Epithelial cell of esophagus (primary cell): ENCODE results near the gene TFEB.

ENCODE experiments used
- DNase-seq: peaks from one replicate; pipeline ENCODE4 v3.0.0; 2010; ENCODE audit warnings: low read depth
- H3K4me3 ChIP-seq: 2 replicates; pipeline ENCODE4 v1.5.1; 2011; ENCODE audit warnings: mild to moderate bottlenecking, low read length, control low read depth
- TF ChIP-seq, protein P1 (sequence below): IDR thresholded peaks from 2 replicates; pipeline ENCODE4 v1.5.1; 2011; ENCODE audit warnings: low read depth, mild to moderate bottlenecking, low read length, control low read depth, inconsistent platforms; ENCODE audit not compliant: insufficient read depth; ENCODE audit errors: missing control alignments

The TFEB gene

DNA sequence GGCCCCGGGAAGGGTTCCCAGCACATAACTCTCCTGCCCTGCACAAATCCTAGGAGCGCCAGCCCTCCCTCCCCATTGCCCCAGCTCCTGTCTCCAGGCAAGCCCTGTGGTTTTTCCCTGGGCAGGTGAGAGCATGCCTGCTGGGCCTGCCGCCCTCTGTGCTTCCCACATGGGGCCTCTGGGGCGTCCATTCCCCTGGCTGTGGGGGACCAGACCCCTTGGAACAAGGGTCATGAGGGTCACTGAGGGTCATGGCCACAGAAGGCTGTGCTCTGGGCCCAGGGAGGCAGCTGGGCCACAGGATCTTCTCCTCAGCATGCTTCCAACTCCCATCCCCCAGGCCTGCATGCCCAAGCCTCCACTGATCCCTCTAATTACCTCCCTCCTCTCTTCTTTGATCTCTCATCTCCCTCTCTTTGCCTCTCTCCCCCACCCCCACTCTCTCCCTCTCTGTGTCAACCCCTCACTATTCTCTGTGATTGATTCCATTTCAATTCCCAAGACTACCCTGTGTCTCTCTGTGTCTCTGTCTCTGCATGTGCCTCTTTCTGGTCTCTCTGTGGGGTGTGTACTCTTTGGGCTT is 91.0 kb downstream of the TFEB start:
- TF ChIP-seq, protein P1, sequence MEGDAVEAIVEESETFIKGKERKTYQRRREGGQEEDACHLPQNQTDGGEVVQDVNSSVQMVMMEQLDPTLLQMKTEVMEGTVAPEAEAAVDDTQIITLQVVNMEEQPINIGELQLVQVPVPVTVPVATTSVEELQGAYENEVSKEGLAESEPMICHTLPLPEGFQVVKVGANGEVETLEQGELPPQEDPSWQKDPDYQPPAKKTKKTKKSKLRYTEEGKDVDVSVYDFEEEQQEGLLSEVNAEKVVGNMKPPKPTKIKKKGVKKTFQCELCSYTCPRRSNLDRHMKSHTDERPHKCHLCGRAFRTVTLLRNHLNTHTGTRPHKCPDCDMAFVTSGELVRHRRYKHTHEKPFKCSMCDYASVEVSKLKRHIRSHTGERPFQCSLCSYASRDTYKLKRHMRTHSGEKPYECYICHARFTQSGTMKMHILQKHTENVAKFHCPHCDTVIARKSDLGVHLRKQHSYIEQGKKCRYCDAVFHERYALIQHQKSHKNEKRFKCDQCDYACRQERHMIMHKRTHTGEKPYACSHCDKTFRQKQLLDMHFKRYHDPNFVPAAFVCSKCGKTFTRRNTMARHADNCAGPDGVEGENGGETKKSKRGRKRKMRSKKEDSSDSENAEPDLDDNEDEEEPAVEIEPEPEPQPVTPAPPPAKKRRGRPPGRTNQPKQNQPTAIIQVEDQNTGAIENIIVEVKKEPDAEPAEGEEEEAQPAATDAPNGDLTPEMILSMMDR = no peak
- H3K4me3 ChIP-seq = no peak overlapping the region
- peak; percentile 77 for DNase-seq

- TF ChIP-seq, protein P1 = no peak
- no peak overlapping the region for H3K4me3 ChIP-seq
- DNase-seq = no peak
Observed at GRCh38 chr6:41643899-41644269, 91.5 kb downstream of the TFEB start.

GRCh38 chr6:41642960-41643898 is 92.2 kb downstream of the TFEB start:
- TF ChIP-seq, protein P1 = no peak
- no peak overlapping the region for H3K4me3 ChIP-seq
- no peak for DNase-seq

GRCh38 chr6:41642090-41642959 is 93.1 kb downstream of the TFEB start:
- TF ChIP-seq, protein P1 = no peak
- no peak for DNase-seq
- no peak overlapping the region for H3K4me3 ChIP-seq

GRCh38 chr6:41641352-41641925 is 94.0 kb downstream of the TFEB start:
- no peak for DNase-seq
- H3K4me3 ChIP-seq = no peak overlapping the region
- TF ChIP-seq, protein P1 = no peak

GRCh38 chr6:41640426-41640825 is 95.0 kb downstream of the TFEB start:
- DNase-seq = no peak
- H3K4me3 ChIP-seq = no peak overlapping the region
- TF ChIP-seq, protein P1 = no peak
